ENCODE results near the gene GNAL.
"Not testable (repeated sequence)": the region's sequence is repeated elsewhere in the genome, so short reads cannot be mapped to it uniquely, and the experiment has no call there.

GNAL gene

DNA sequence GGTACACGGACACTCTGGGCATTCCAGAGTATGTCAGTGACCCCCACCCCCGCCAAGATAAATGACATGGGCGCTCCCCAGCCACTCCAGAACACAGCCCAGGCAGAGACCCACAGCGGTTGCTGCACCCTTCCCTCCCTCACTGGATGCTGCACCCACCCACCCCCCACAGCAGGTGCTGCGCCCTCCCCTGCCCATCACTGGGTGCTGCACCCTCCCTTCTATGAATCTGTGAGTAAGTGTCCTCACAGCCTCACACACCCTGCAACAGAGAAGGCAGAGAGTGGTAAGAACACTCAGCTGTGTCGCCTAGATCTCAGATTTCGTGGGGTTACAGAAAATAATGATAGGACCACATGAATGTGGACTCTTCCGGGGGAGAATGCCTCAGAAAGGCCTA lies 185.6 kb downstream of the GNAL start:
- no peak for DNase-seq (ENCODE audit: low read depth)

- DNase-seq (ENCODE audit: low read depth): no peak
Measured at GRCh38 chr18:11877497-11878135, 188.6 kb downstream of the GNAL start.

DNA sequence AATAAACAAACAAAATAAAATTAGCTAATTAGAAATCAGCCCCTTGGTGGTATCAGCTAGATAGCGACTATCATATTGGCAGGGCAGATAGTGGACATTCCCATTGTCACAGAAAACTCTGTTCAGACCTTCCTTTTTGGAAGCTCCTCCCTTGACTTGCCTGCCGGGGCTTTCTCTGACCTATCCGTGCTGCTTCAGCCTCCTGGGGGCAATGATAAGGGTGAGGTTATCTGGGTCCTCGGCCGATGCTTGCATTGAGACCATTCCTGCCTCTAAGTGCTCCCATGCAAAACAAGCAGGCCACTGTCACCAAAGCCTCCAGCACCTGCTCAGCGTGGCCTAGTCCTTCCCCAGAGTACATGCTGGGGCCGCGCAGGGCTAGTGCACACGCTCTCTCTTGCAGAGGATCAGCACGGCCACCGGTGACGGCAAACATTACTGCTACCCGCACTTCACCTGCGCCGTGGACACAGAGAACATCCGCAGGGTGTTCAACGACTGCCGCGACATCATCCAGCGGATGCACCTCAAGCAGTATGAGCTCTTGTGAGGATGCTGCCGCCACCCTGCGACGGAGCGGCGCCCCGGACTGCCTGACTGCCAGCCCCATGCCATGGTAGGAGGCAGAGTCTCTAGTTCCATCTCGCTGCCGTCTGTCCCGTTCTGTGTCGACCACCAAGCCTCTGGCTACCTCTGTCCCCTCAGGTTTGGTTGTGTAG lies 191.7 kb downstream of the GNAL start:
- no peak for DNase-seq (ENCODE audit: low read depth)

DNA sequence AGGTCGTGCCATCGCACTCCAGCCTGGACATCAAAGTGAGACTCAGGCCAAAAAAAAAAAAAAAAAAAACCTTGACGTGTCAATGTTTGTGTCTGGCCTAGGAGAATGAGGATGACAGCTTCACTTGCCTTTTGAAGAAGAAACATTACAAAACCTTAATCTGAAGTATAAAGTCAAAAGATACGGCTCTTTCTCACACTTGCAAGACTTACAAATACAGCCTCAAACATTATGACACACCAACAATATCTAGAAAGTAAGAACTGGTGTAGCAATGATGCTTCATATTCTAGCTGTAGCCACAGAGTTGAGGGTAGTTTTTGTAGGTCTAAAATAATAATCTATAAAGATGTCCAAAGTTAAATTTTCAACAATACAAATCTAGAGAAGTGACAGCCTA lies 193.6 kb downstream of the GNAL start:
- no peak for DNase-seq (ENCODE audit: low read depth)

DNA sequence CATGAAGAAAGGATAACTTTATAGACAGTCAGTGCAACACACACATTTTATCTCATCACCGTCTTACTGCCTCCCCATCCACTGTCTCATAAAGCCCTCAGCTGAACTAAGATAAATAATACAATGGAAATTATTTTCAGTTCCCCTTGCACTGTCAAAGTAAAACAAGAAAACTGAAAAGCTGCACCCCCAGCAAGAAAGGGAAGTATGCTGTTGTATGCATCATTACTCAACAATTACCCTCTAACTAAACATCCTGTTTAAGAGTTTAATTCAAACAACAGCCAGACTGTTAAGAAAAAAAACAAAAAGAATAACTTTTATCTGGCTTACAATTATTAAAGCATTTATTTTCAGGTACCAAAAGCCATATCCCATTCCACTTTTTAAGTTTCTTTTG lies 194.1 kb downstream of the GNAL start:
- no peak for DNase-seq (ENCODE audit: low read depth)

- DNase-seq (ENCODE audit: low read depth): no peak
Measured at GRCh38 chr18:11884396-11885030, 195.4 kb downstream of the GNAL start.

DNA sequence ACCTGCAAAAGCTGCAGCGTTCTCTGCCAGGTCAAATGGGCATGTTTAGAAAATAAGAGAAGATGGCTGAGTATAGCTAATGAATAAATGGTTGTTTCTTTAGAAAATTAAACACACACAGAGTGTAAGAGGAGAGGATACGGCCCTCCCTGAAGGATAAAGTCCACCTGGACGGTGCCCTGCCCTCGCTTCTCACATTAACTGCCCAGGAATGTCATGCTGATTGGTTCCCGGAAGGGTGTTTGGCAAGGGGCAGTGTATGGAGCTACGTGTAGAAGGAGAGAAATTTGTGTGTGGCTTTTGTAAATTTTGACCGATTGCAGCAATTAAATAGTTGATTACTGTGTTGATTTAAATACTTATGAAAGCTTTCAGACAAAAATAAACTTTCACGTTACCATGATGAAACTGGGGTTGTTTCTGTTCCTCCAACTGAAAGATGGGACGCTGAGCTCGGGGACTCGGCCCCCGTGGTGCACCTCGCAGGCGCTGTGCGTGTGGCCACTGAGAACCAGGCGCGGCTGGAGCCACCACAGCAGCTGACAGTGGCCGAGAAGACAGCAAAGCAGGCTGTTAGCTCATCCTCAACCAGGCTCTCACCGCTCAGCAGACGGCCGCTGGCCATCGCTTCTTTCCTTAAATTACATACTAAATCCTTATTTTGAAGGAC lies 196.3 kb downstream of the GNAL start:
- DNase-seq (ENCODE audit: low read depth): no peak

DNA sequence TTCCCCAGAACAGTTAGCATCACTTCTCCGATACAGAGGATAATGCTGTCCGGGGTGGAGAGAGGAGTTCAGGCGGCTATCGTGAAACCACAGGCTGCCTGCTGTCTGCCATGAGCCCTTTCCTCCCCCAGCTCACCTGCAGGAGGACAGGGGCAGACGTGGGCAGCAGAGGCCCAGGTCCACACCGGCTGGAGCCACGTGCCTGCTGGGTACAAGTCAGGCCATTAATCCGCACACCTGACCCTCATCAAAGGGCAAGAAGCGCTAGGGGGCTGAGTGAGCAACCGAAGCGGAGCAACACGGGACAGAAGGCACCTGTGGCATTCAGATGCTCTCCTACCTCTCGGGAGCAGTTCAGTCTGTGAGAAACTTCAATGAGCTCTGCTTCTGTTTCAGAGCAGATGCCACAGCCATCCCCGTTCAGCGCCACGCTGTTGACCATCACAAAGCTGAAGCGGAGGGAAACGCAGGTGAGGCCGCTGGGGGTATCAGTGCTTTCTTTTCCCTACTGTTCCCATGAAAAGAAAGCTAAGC lies 197.6 kb downstream of the GNAL start:
- DNase-seq (ENCODE audit: low read depth): no peak

DNA sequence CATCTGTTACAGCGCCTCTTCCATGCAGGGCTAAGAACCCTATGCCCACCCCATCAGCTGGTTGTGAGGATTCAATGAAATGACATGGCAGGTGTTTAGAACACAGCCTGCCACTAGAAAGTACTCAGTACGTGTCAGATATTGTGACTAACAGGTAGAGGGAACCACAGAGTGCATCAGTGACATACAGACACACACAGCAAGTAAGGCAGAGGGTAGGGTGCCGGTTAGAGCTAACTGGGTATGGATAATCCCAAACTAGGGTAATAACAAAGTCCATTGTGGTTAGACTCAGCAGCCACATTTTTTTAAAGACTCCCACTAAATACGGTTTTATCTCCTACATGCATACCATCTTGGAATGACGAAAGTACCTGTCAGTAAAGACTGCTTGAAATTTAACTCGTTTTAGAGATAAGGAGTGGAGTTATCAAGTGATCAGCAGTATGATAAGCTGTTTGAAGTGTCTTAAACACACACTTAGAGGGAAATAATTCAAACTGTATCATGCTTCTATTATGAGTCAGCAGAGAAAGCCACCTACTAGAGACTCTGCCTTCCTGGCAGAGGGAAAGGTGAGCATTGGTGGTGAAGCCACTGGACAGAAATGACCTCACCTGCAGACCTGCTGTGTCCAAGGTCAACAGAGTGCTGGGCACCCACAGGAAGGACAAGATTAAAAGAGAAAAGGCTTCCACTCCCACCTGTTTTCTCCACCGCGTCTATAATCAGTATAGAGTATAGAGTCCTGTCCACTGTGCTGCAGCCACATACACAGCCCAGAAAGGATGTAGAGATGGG lies 198.5 kb downstream of the GNAL start:
- no peak for DNase-seq (ENCODE audit: low read depth)

- DNase-seq (ENCODE audit: low read depth): no peak
Measured at GRCh38 chr18:11888726-11889125, 199.7 kb downstream of the GNAL start.

GRCh38 chr18:11889284-11889683 lies 200.2 kb downstream of the GNAL start:
- no peak for DNase-seq (ENCODE audit: low read depth)

DNA sequence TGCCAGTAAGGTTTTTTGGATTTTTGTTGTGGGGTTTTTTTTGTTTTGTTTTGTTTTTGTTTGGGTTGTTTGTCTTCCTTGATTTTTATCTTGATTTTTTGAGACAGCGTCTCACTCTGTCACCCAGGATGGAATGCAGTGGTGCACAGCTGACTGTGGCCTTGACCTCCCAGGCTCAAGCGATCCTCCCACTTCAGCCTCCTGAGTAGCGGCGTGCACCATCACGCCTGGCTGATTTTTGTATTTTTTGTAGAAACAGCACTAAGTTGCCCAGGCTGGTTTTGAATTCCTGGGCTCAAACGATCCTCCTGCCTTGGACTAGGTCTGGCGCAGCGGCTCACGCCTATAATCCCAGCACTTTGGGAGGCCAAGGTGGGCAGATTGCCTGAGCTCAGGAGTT lies 202.7 kb downstream of the GNAL start:
- no peak for DNase-seq (ENCODE audit: low read depth)

DNA sequence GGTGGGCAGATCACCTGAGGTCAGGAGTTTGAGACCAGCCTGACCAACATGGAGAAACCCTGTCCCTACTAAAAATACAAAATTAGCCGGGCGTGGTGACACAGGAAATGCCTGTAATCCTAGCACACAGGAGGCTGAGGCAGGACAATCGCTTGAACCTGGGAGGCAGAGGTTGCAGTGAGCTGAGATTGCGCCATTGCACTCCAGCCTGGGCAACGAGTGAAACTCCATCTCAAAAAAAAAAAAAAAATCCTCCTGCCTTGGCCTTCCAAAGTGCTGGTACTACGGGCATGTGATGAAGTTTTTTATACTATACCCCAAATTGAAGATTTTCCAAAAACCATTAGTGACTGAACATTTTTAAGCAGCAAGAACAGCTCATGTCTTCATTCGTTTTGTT lies 203.4 kb downstream of the GNAL start:
- not testable (repeated sequence) for DNase-seq (ENCODE audit: low read depth)

DNA sequence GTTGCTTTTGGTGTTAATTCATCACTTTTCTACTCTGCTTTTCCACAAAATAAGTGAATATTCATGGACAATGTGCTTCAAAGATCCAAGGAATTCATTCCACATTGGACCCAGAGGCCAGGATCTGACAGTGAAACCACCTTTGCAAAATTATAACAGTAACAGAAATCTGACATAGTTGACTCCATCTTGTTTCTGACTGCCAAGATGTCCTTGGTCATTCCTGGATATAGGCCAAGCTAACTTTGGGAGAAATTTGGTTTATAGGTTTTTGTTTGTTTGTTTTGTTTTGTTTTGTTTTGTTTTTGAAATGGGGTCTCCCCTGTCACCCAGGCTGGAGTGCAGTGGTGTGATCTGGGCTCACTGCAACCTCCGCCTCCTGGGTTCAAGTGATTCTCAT lies 208.7 kb downstream of the GNAL start:
- DNase-seq (ENCODE audit: low read depth): no peak

GRCh38 chr18:11899063-11899462 lies 210.0 kb downstream of the GNAL start:
- DNase-seq (ENCODE audit: low read depth): no peak

DNA sequence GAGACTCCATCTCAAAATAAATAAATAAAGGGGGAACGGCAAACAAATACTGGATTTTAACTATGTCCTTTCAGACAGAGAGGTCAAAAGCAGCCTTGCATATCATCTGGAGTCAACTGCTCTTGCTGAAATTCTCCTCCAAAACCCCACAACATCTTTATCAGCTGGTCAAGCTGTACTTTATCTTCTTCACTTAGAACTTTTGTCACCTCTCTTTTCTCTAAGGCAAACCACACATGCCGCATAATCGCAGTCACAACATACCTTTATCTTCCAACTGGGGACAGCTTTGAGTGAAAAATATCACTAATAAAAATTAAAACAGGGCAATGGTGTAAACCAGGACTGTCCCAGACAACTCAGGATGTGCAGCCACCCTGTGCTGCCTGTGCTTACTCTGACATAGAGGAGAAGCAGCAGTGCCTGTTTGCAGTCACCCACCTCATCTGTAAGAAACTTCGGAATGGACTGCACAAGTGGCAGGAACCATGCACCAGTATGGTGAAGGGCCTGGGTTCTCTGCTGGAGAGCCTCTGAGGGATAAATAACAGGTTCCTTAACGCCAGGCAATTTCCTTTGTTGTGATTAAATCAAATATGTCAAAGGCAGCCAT lies 212.9 kb downstream of the GNAL start:
- DNase-seq (ENCODE audit: low read depth): no peak

GRCh38 chr18:11902522-11903292 lies 213.6 kb downstream of the GNAL start:
- no peak for DNase-seq (ENCODE audit: low read depth)

GRCh38 chr18:11905613-11906012 lies 216.5 kb downstream of the GNAL start:
- DNase-seq (ENCODE audit: low read depth): no peak

DNA sequence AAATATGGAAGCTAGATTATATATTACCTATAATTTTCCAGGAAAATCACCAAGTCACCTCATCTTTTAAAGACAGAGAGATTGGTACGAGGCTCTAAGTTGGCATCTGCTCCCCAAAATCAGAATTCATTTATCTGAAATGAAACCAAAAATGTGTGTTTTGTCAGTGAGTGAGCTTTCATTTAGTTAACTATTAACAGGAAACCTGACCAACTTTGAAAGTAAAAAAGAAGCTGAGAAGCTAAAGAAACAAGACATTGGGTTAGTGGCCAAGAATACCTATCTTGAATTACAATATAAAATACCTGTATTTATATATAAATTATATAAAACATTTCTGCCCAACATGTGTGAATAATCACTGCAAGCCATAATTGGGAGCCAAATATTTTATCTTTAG lies 217.1 kb downstream of the GNAL start:
- no peak for DNase-seq (ENCODE audit: low read depth)
